Psoas muscle (tissue), 8 donors: ENCODE results near the gene TNFAIP8L2. TPM values are rescaled to one million over a fixed set of nuclear protein-coding genes. Genes with fewer than 3 reads are reported as not detected.

ENCODE experiments used
- ATAC-seq, 4 donors: fragments of 200-7000 bp; cut with Tn5 transposase; one replicate each; pipeline ENCODE4 v1.9.1; 2020; ENCODE audit warnings: moderate library complexity in 3 of 4, mild to moderate bottlenecking in 2 of 4
- DNase-seq, 2 donors: peaks; one replicate each; pipeline ENCODE4 v3.0.0-alpha.2; 2020
- H3K27ac ChIP-seq: fragments of 200-600 bp; one replicate; pipeline ENCODE4 v1.8.0; 2022
- H3K27me3 ChIP-seq, 3 donors: fragments of 200-600 bp in 1 of 3; one replicate each; pipeline versions ENCODE4 v1.6.1 to v1.8.0; 2013 to 2022; ENCODE audit warnings: low read length in 2 of 3, mild to moderate bottlenecking in 2 of 3, moderate library complexity in 1 of 3; ENCODE audit not compliant: insufficient read depth in 3 of 3
- H3K36me3 ChIP-seq, 2 donors: fragments of 200-600 bp in 1 of 2; one replicate each; pipeline versions ENCODE4 v1.6.1 to v1.8.0; 2013 to 2022; ENCODE audit warnings: low read depth in 1 of 2, mild to moderate bottlenecking in 1 of 2, moderate library complexity in 1 of 2; ENCODE audit not compliant: insufficient read depth in 1 of 2
- H3K4me1 ChIP-seq: fragments of 200-600 bp; one replicate; pipeline ENCODE4 v1.8.0; 2022
- H3K4me3 ChIP-seq: fragments of 200-600 bp; one replicate; pipeline ENCODE4 v1.8.0; 2022; ENCODE audit warnings: mild to moderate bottlenecking
- H3K9me3 ChIP-seq: fragments of 200-600 bp; one replicate; pipeline ENCODE4 v1.8.0; 2022
- CTCF ChIP-seq: fragments of 200-600 bp; IDR thresholded peaks from one replicate; pipeline ENCODE4 v1.8.0; 2022; ENCODE audit warnings: antibody characterized with exemption
- WGBS, 3 donors: extraction: QIAGEN DNeasy Blood & Tissue Kit; methylation state at CpG; one replicate each; pipeline versions ENCODE4 v1.1.6 to v1.1.7; 2013; 5-methylcytosine and 5-hydroxymethylcytosine counted together
- intact Hi-C, 2 donors: fragments of 100-400 bp; cut with DNase I; formaldehyde crosslinking; loops; one replicate each; pipeline versions ENCODE4 v1.11.0 to v1.14.2; 2022
- polyA plus RNA-seq, 3 donors: library from polyadenylated mRNA; stranded (reverse); fragments of 200-250 nt; gene quantifications; one replicate each; pipeline ENCODE4 v1.2.3, GENCODE V29; 2013
- total RNA-seq, 4 donors: library from RNA; stranded (reverse); fragmentation: NEBNext Ultra II Directional in 2 of 4; extraction: Animal tissue kit (Norgen Biotek cat#: 25700) in 2 of 4; gene quantifications; one replicate each; pipeline versions ENCODE4 v1.2.1 to v1.2.4, GENCODE V29; 2021 to 2023
- donor health status: healthy with polysubstance abuse.
- donor health status: DM: no; HTN: no; CAD: no; lungs with moderate emphysema.
- donor health status: Bipolar disorder and iron deficiency.
- donor health status: healthy.
- donor health status: DM: yes; HTN: yes; CAD: no.
- donor health status: DM: no; HTN: no; CAD: no.
- donor health status: DM: no; HTN: no; CAD: no.
- donor health status: DM: yes; HTN: yes; CAD: no.

TNFAIP8L2 gene
- total and polyA plus RNA-seq, 7 donors = 0.56 to 1.3 (median 0.90) TPM

GRCh38 chr1:151135433-151136385, 20.7 kb upstream of the TNFAIP8L2 start:
- WGBS, 3 donors = 78 to 85% (median 81%) methylated on average over 11 to 12 of the region's 12 CpGs
- Histone ChIP-seq H3K4me1 (no peaks in the 10 kb centered on the region), H3K27ac (peak overlapping the region; percentile 30), H3K36me3 (peaks cover 0 to 88% of the 10 kb centered on the region in 2 donors), H3K9me3 (no peaks in the 10 kb centered on the region), H3K4me3 (no peak overlapping the region), H3K27me3 (no peaks in the 10 kb centered on the region)
- DNase-seq (no peak), ATAC-seq (peak in 3 of 4 donors; percentile 26 to 41 (median 37))
- TF ChIP-seq CTCF = no peak
- intact Hi-C loops = no loop called here

GRCh38 chr1:151137789-151138188, 18.7 kb upstream of the TNFAIP8L2 start:
- ATAC-seq (no peak), DNase-seq (no peak)
- H3K27me3 ChIP-seq = no peaks in the 10 kb centered on the region
- peaks cover 0 to 82% of the 10 kb centered on the region in 2 donors for H3K36me3 ChIP-seq
- no peak overlapping the region for H3K27ac ChIP-seq
- peaks cover 17% of the 10 kb centered on the region for H3K4me1 ChIP-seq
- no peaks in the 10 kb centered on the region for H3K9me3 ChIP-seq
- no peak overlapping the region for H3K4me3 ChIP-seq
- intact Hi-C loops = no loop called here
- no peak for TF ChIP-seq CTCF
- WGBS, 3 donors = 89 to 92% (median 92%) methylated on average over 6 to 7 of the region's 7 CpGs

- no peaks in the 10 kb centered on the region for H3K9me3 ChIP-seq
- ATAC-seq (peak; percentile 74 to 79 (median 76)), DNase-seq (peak; percentile 68 to 94)
- WGBS, 3 donors = 20 to 37% (median 31%) methylated on average over 5 of the region's 5 CpGs
- no peaks in the 10 kb centered on the region for H3K27me3 ChIP-seq
- intact Hi-C loops = no loop called here
- H3K27ac ChIP-seq = peak overlapping the region; percentile 89
- H3K4me1 ChIP-seq = peaks cover 43% of the 10 kb centered on the region
- H3K36me3 ChIP-seq = peaks cover 0 to 35% of the 10 kb centered on the region in 2 donors
- no peak for TF ChIP-seq CTCF
- H3K4me3 ChIP-seq = peak overlapping the region; percentile 76
These were observed 13.9 kb upstream of the TNFAIP8L2 start for GRCh38 chr1:151142411-151143056.

- peak; percentile 20 for TF ChIP-seq CTCF
- 12 to 24% (median 21%) methylated on average over 7 of the region's 7 CpGs for WGBS, 3 donors
- H3K36me3 ChIP-seq = peaks cover 0 to 29% of the 10 kb centered on the region in 2 donors
- H3K27me3 ChIP-seq = no peaks in the 10 kb centered on the region
- intact Hi-C loops = no loop called here
- peak; percentile 36 to 59 (median 42) for ATAC-seq
- no peaks in the 10 kb centered on the region for H3K9me3 ChIP-seq
- peak overlapping the region; percentile 89 for H3K27ac ChIP-seq
- peak overlapping the region; percentile 76 for H3K4me3 ChIP-seq
- H3K4me1 ChIP-seq = peaks cover 48% of the 10 kb centered on the region
- DNase-seq = peak in 1 of 2 donors; percentile 80
These were observed 13.4 kb upstream of the TNFAIP8L2 start for GRCh38 chr1:151143057-151143435.
